ENCODE results near the gene MGAT5B.

The MGAT5B gene

DNA sequence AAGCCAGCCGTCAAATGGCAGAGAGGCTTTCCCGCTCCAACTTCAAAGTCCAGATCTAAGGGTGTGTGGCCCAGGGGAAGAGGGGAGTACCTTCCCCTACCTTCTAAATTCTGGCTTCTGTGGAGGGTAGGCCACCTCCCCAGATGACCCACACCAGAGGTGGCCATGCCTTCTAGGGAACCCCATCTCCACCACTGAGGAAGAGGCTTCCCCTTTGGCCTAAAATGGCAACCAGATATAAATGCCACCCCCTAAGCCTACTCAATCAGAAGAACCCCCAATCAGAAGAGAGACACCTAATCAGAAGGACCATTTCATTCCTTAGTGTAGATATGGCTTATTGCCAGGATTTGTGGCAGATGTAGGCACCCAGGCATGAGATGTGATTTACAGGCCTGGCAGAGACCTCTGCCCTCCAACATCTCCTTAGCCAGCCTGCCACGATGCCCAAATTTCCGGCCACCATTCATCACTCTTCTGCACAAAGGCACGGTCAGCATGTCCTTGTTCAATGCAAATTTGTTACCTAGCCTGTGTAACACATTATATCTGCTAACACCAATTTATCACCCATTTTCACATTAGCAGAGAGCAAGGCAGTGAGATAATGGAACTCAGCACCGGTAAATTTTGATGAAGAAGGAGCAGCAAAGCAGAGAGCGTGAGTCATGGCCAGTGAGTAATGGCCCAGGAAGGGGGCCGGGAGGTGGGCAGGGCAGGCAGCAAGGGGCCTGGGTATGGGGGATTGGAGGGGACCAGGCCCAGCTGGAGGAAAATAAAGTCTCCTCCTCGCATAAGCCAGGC lies 1.2 kb upstream of the MGAT5B start:
- WGBS, 2 experiments: 71 to 76% methylated on average over 9 of the region's 9 CpGs

GRCh38 chr17:76867578-76868175 lies 527 bp upstream of the MGAT5B start:
- H3K9me3 ChIP-seq (ENCODE audit: control insufficient read depth, low read length): no peaks in the 10 kb centered on the region
- peaks cover 43% of the 10 kb centered on the region for H3K27me3 ChIP-seq (ENCODE audit: control insufficient read depth, insufficient read depth, low read length, poor library complexity, severe bottlenecking)
- 27% methylated on average over 20 of the region's 20 CpGs for WGBS, 2 experiments
- H3K4me1 ChIP-seq (ENCODE audit: control insufficient read depth, insufficient read depth, low read length): peaks cover 15% of the 10 kb centered on the region
- H3K27ac ChIP-seq (ENCODE audit: insufficient read depth, low read depth, low read length, poor library complexity, severe bottlenecking): no peak overlapping the region
- H3K4me3 ChIP-seq (ENCODE audit: insufficient read depth, low read depth, low read length): no peak overlapping the region
- no peaks in the 10 kb centered on the region for H3K36me3 ChIP-seq (ENCODE audit: control insufficient read depth, insufficient read depth, low read length)

More for the DNA sequence above, 1.2 kb upstream of the MGAT5B start:
- Histone ChIP-seq H3K4me1 (ENCODE audit: control insufficient read depth, insufficient read depth, low read length) (peaks cover 15% of the 10 kb centered on the region), H3K9me3 (ENCODE audit: control insufficient read depth, low read length) (no peaks in the 10 kb centered on the region), H3K4me3 (ENCODE audit: insufficient read depth, low read depth, low read length) (no peak overlapping the region), H3K27me3 (ENCODE audit: control insufficient read depth, insufficient read depth, low read length, poor library complexity, severe bottlenecking) (peaks cover 43% of the 10 kb centered on the region), H3K36me3 (ENCODE audit: control insufficient read depth, insufficient read depth, low read length) (no peaks in the 10 kb centered on the region), H3K27ac (ENCODE audit: insufficient read depth, low read depth, low read length, poor library complexity, severe bottlenecking) (no peak overlapping the region)

GRCh38 chr17:76868669-76869495 lies 678 bp downstream of the MGAT5B start:
- Histone ChIP-seq H3K9me3 (ENCODE audit: control insufficient read depth, low read length) (no peaks in the 10 kb centered on the region), H3K27ac (ENCODE audit: insufficient read depth, low read depth, low read length, poor library complexity, severe bottlenecking) (no peak overlapping the region), H3K4me3 (ENCODE audit: insufficient read depth, low read depth, low read length) (peak overlapping the region; percentile 35), H3K36me3 (ENCODE audit: control insufficient read depth, insufficient read depth, low read length) (no peaks in the 10 kb centered on the region), H3K27me3 (ENCODE audit: control insufficient read depth, insufficient read depth, low read length, poor library complexity, severe bottlenecking) (peaks cover 43% of the 10 kb centered on the region), H3K4me1 (ENCODE audit: control insufficient read depth, insufficient read depth, low read length) (peaks cover 15% of the 10 kb centered on the region)
- 2% methylated on average over 84 of the region's 84 CpGs for WGBS, 2 experiments

DNA sequence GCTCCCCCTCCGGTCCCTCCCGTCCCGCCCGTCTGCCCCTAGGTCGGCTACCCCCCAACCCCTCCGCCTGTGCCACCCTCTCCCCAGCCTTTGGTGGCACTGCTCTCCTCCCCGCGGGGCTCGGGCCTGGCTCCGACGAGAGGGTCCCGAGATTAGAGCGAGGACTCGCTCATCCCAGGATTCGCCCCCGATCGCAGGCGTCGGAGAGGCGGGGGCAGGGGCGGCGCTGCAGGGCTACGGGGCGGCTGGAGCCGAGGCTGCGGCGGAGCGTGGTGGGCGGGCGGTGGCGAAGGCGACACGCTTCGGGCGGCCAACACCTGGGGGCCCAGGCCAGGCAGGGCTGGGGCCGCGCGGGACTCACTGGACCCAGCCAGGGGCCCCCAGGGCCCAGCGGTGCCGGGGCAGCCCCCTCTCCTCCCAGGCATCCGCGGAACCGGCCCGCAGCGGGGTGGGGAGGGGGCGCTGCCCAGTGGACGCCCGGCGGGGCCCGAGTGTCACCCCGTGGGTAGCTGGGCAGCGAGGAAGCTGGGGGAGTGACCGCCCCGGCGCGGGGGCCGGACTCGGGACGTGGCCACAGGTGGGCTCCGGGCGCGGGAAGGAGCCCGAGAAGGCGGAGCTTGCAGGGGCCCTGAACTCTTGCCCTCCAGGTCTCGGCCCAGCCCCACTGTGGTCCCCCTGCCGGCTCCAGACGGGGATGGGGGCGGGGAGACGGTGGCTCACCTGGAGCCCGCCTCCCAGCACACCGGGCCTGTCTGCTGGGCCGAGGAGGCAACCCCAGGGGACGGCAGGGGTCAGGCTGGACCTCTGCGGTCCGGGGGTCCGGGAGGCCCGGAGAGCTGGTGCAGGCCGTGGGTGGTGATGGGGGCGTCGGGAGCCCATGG lies 1.5 kb downstream of the MGAT5B start:
- peak overlapping the region; percentile 35 for H3K4me3 ChIP-seq (ENCODE audit: insufficient read depth, low read depth, low read length)
- peaks cover 15% of the 10 kb centered on the region for H3K4me1 ChIP-seq (ENCODE audit: control insufficient read depth, insufficient read depth, low read length)
- WGBS, 2 experiments: 2 to 3% methylated on average over 80 of the region's 80 CpGs
- H3K9me3 ChIP-seq (ENCODE audit: control insufficient read depth, low read length): no peaks in the 10 kb centered on the region
- H3K36me3 ChIP-seq (ENCODE audit: control insufficient read depth, insufficient read depth, low read length): no peaks in the 10 kb centered on the region
- H3K27ac ChIP-seq (ENCODE audit: insufficient read depth, low read depth, low read length, poor library complexity, severe bottlenecking): no peak overlapping the region
- peaks cover 43% of the 10 kb centered on the region for H3K27me3 ChIP-seq (ENCODE audit: control insufficient read depth, insufficient read depth, low read length, poor library complexity, severe bottlenecking)

DNA sequence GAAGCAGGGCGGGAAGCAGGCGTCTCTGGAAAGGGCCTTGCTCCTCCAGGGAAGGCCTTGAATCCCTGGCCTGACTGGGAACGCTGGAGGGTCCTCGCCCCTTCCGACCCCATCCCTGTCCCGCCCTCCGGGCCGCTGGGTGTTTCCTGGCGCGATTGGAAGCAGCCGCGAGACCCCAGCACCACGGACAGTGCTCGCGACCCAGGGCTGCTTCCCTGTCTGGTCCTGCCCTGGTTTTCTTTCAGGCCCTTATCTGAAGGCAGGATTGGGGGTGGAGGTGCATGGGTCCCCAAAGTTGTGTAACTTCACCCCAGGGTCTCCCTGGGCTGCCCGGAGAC lies 2.1 kb downstream of the MGAT5B start:
- WGBS, 2 experiments: 10 to 11% methylated on average over 16 of the region's 16 CpGs
- H3K27ac ChIP-seq (ENCODE audit: insufficient read depth, low read depth, low read length, poor library complexity, severe bottlenecking): no peak overlapping the region
- peaks cover 15% of the 10 kb centered on the region for H3K4me1 ChIP-seq (ENCODE audit: control insufficient read depth, insufficient read depth, low read length)
- H3K9me3 ChIP-seq (ENCODE audit: control insufficient read depth, low read length): no peaks in the 10 kb centered on the region
- H3K4me3 ChIP-seq (ENCODE audit: insufficient read depth, low read depth, low read length): peak overlapping the region; percentile 35
- H3K36me3 ChIP-seq (ENCODE audit: control insufficient read depth, insufficient read depth, low read length): no peaks in the 10 kb centered on the region
- H3K27me3 ChIP-seq (ENCODE audit: control insufficient read depth, insufficient read depth, low read length, poor library complexity, severe bottlenecking): peaks cover 43% of the 10 kb centered on the region

GRCh38 chr17:76871668-76872067 lies 3.5 kb downstream of the MGAT5B start:
- Histone ChIP-seq H3K36me3 (ENCODE audit: control insufficient read depth, insufficient read depth, low read length) (no peaks in the 10 kb centered on the region), H3K4me3 (ENCODE audit: insufficient read depth, low read depth, low read length) (no peak overlapping the region), H3K27ac (ENCODE audit: insufficient read depth, low read depth, low read length, poor library complexity, severe bottlenecking) (no peak overlapping the region), H3K4me1 (ENCODE audit: control insufficient read depth, insufficient read depth, low read length) (peaks cover 15% of the 10 kb centered on the region), H3K9me3 (ENCODE audit: control insufficient read depth, low read length) (no peaks in the 10 kb centered on the region), H3K27me3 (ENCODE audit: control insufficient read depth, insufficient read depth, low read length, poor library complexity, severe bottlenecking) (peaks cover 39% of the 10 kb centered on the region)
- WGBS, 2 experiments: 93 to 96% methylated on average over 4 of the region's 4 CpGs

- 84 to 89% methylated on average over 14 of the region's 14 CpGs for WGBS, 2 experiments
- Histone ChIP-seq H3K9me3 (ENCODE audit: control insufficient read depth, low read length) (no peaks in the 10 kb centered on the region), H3K4me3 (ENCODE audit: insufficient read depth, low read depth, low read length) (no peak overlapping the region), H3K27ac (ENCODE audit: insufficient read depth, low read depth, low read length, poor library complexity, severe bottlenecking) (no peak overlapping the region), H3K27me3 (ENCODE audit: control insufficient read depth, insufficient read depth, low read length, poor library complexity, severe bottlenecking) (peaks cover 34% of the 10 kb centered on the region), H3K36me3 (ENCODE audit: control insufficient read depth, insufficient read depth, low read length) (no peaks in the 10 kb centered on the region), H3K4me1 (ENCODE audit: control insufficient read depth, insufficient read depth, low read length) (peaks cover 13% of the 10 kb centered on the region)
Observed at GRCh38 chr17:76872221-76872873, 4.1 kb downstream of the MGAT5B start.

DNA sequence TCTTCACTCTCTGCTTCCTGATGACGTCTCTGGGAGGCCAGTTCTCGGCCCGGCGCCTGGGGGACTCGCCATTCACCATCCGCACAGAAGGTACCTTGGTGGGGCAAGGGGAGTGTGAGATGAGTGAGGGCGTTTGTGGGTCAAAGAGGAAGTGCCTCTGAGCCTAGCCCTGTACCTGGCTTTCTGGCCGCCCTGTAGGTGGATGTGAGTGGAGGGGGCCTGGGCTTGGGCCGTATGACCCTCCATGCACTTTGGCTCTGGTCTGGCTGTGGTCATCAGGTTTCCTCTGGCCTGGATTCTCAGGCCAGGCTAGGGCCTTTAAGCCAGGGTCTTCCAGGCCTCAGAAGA lies 4.6 kb downstream of the MGAT5B start:
- Histone ChIP-seq H3K4me1 (ENCODE audit: control insufficient read depth, insufficient read depth, low read length) (peaks cover 8% of the 10 kb centered on the region), H3K36me3 (ENCODE audit: control insufficient read depth, insufficient read depth, low read length) (no peaks in the 10 kb centered on the region), H3K9me3 (ENCODE audit: control insufficient read depth, low read length) (no peaks in the 10 kb centered on the region), H3K27ac (ENCODE audit: insufficient read depth, low read depth, low read length, poor library complexity, severe bottlenecking) (no peak overlapping the region), H3K4me3 (ENCODE audit: insufficient read depth, low read depth, low read length) (no peak overlapping the region), H3K27me3 (ENCODE audit: control insufficient read depth, insufficient read depth, low read length, poor library complexity, severe bottlenecking) (peaks cover 29% of the 10 kb centered on the region)
- 89 to 90% methylated on average over 9 of the region's 9 CpGs for WGBS, 2 experiments

GRCh38 chr17:76873856-76874255 lies 5.7 kb downstream of the MGAT5B start:
- H3K4me3 ChIP-seq (ENCODE audit: insufficient read depth, low read depth, low read length): no peak overlapping the region

More at GRCh38 chr17:76873856-76874255, 5.7 kb downstream of the MGAT5B start:
- H3K27ac ChIP-seq (ENCODE audit: insufficient read depth, low read depth, low read length, poor library complexity, severe bottlenecking): no peak overlapping the region
- peaks cover 21% of the 10 kb centered on the region for H3K27me3 ChIP-seq (ENCODE audit: control insufficient read depth, insufficient read depth, low read length, poor library complexity, severe bottlenecking)
- no peaks in the 10 kb centered on the region for H3K36me3 ChIP-seq (ENCODE audit: control insufficient read depth, insufficient read depth, low read length)
- WGBS, 2 experiments: 94 to 96% methylated on average over 4 of the region's 4 CpGs
- peaks cover 8% of the 10 kb centered on the region for H3K4me1 ChIP-seq (ENCODE audit: control insufficient read depth, insufficient read depth, low read length)
- H3K9me3 ChIP-seq (ENCODE audit: control insufficient read depth, low read length): no peaks in the 10 kb centered on the region

All from ectodermal cell (in vitro differentiated cells).